SKM-1 treated with dmso at 0.1 percent for 144 hours (cell line): Measurements from ENCODE around the gene HCAR1.
A peak's percentile ranks its signal among the peaks of the same experiment; 100 is the strongest.
"Not testable (repeated sequence)": the region's sequence is repeated elsewhere in the genome, so short reads cannot be mapped to it uniquely, and the experiment has no call there.

Experiments
- DNase-seq: peaks from one replicate; lab custom pipeline; 2025; ENCODE audit not compliant: unreplicated experiment; lab: John Stamatoyannopoulos, UW

Gene HCAR1

GRCh38 chr12:122730215-122731014, at the start of gene HCAR1:
TSS of gene HCAR1 (minus strand) at chr12:122730844. CDS start at chr12:122730339, 505 bp downstream.
- no peak for DNase-seq

GRCh38 chr12:122757568-122757967, 26.9 kb upstream of the HCAR1 start:
- DNase-seq, result no peak

- no peak for DNase-seq
Observed at GRCh38 chr12:122754790-122755189, 24.1 kb upstream of the HCAR1 start.

GRCh38 chr12:122753319-122753650, 22.6 kb upstream of the HCAR1 start:
- DNase-seq, result no peak

GRCh38 chr12:122752464-122753318, 22.0 kb upstream of the HCAR1 start, which contains the start of gene DENR:
TSS of gene DENR (plus strand) at chr12:122752824. CDS start at chr12:122753702, 878 bp downstream.
- DNase-seq, result peak; percentile 79

- not testable (repeated sequence) for DNase-seq
Observed at GRCh38 chr12:122750781-122751515, 20.3 kb upstream of the HCAR1 start.

- DNase-seq, result no peak
Observed at GRCh38 chr12:122749569-122750332, 19.1 kb upstream of the HCAR1 start.

- no peak for DNase-seq
Observed at GRCh38 chr12:122747224-122748135, 16.8 kb upstream of the HCAR1 start.

- peak; percentile 13 for DNase-seq
Observed at GRCh38 chr12:122743895-122744525, 13.4 kb upstream of the HCAR1 start.

GRCh38 chr12:122740351-122740750, 9.7 kb upstream of the HCAR1 start:
- DNase-seq, result no peak

- DNase-seq, result no peak
Observed at GRCh38 chr12:122738571-122738970, 7.9 kb upstream of the HCAR1 start.

GRCh38 chr12:122732611-122733010, 2.0 kb upstream of the HCAR1 start:
- no peak for DNase-seq

- no peak for DNase-seq
Observed at GRCh38 chr12:122732170-122732569, 1.5 kb upstream of the HCAR1 start.

- no peak for DNase-seq
Observed at GRCh38 chr12:122729583-122730214, 945 bp downstream of the HCAR1 start.

GRCh38 chr12:122726080-122726558, 4.5 kb downstream of the HCAR1 start:
- peak; percentile 43 for DNase-seq

GRCh38 chr12:122725452-122726079, 5.1 kb downstream of the HCAR1 start:
- DNase-seq, result no peak

- DNase-seq, result no peak
Observed at GRCh38 chr12:122724641-122725243, 5.9 kb downstream of the HCAR1 start.

- no peak for DNase-seq
Observed at GRCh38 chr12:122722387-122722786, 8.3 kb downstream of the HCAR1 start.
